Stimulated activated CD8-positive, alpha-beta memory T cell treated with anti-CD3 and anti-CD28 coated beads, Interleukin-7, amount 100 ng/mL, for 24 hours (primary cell): ENCODE measurements around the gene RUNX1.

ENCODE experiments used
- DNase-seq: peaks from one replicate; pipeline ENCODE4 v3.0.0-alpha.2; 2020; ENCODE audit warnings: low read depth

RUNX1 gene

DNA sequence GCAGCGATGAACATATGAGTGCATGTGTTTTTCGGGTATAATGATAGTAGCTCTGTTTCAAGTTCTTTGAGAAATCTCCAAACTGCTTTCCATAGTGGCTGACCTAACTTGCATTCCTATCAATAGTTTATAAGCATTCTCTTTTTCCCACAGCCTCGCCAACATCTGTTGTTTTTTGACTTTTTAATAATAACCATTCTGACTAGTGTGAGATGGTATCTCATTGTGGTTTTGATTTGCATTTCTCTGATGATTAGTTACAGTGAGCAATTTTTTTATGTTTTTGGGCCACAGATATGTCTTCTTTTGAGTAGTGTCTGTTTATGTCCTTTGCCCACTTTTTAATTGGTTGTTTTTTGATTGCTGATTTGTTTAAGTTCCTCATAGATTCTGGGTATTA, 10.6 kb upstream of the RUNX1 start:
- DNase-seq, result no peak

DNA sequence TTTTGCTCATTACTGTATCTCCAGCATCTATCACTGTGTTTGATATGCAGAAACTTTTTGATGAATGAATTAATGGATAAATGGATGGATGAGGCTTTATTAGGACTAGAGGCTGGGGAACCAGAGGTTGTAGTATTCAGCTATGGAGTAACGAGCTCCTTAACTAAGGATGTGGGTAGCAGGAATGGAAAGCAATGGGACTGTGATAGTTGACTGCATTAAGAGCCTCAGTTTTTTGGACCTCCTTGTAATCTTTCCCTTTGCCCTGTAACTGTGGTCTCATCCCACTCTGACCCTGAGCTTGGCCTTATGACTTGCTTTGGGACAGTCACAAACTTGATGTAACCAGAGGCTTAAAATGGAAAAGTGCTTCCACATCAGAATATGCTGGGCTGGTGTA, 9.0 kb upstream of the RUNX1 start:
- no peak for DNase-seq

DNA sequence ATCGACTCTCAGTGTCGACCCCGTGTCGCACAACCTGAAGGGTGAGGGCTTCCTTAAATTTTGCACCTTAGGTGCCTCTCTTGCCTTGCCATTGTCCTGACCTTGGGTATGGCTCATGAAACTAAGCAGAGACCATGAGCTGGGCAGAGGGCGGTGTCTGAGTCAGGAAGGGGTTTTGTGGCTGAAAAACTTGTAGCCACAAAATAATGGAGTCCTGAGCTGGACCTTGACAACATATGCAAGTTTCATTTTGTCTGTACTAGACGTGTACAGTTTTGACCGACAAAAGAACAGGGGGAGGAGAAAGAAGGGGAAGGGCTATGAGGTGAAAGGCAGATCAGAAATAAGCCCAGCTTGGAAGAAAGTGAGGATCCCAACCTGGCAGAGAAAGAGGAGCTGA, 8.3 kb upstream of the RUNX1 start:
- no peak for DNase-seq

DNA sequence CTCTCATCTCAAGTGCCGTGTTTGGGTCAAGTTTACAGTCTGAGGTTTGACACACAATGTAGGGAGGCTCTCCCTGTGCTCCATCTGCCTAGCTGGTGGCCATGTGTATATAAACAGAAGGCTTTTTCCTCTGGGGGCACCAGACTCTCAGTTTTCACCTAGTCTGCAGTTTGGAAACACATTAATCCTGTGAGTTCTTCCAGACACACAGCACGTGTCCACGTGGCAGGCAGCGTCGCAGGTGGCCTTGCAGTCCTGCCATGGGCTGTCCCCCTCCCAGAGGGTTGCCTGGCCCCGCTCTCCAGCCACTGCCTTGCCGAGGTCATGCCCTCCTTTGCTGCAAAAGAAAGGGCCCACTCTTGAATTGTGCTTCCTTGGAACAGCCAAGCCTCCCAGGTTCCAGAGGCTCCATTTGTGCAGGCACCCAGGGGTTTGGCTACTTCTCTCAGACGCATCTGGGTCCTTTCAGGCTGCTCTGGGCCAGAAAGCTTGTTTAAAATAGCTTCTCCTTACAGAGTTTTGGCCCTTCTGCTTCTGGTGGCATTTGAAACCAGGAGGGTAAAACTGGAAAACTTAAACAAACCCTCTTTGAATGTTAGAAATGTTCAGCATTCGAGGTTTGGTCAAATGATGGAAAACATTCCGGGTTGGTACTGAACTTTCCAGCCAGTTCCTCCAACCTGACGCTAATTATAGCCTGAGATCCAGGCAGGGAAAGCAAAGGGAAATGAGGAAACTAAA, 4.4 kb upstream of the RUNX1 start:
- no peak for DNase-seq

DNA sequence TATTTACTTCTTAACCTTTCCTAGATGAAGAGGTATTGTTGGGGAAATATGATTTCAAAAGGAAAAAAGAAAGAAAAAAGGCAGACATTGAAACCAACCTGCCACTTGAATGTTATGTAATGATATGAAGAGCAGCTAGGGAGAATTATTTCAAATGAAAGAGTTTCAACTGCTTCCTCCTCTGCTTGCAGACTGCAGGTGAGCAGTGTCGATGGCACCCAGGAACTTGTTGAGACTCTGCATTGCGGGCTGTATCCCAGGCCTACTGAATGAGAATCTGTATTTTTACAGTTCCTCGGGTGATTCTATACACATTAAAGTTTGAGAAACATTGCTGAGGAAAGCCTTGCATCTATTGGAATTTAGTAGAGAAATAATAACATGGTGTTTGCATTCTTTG, 3.7 kb upstream of the RUNX1 start:
- DNase-seq, result no peak

DNA sequence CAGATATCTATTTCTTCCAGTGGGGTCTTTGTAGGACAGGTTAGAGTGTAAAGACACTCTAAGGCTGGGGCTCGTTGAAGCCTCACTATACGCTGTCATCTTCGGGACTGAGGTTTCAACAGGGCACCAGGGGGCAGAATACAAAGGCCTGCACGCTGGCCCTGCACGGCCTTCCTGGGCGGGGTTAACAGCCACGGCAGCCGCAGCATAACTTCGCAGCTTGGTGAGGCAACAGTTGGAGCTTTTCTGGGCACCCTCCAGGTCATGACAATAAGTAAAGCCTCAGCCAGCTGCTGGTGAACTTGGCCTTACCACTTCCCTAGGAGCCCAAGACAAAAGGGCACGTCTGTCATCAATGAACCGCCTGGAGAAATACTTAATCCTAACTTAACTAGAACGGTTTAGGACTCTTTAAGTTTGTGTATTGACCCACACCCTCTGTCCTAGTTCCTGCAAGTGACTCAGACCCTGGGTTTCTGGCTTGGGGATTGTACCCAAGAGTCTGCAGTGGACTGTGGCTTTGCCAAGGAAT, 2.3 kb upstream of the RUNX1 start:
- peak; percentile 55 for DNase-seq

DNA sequence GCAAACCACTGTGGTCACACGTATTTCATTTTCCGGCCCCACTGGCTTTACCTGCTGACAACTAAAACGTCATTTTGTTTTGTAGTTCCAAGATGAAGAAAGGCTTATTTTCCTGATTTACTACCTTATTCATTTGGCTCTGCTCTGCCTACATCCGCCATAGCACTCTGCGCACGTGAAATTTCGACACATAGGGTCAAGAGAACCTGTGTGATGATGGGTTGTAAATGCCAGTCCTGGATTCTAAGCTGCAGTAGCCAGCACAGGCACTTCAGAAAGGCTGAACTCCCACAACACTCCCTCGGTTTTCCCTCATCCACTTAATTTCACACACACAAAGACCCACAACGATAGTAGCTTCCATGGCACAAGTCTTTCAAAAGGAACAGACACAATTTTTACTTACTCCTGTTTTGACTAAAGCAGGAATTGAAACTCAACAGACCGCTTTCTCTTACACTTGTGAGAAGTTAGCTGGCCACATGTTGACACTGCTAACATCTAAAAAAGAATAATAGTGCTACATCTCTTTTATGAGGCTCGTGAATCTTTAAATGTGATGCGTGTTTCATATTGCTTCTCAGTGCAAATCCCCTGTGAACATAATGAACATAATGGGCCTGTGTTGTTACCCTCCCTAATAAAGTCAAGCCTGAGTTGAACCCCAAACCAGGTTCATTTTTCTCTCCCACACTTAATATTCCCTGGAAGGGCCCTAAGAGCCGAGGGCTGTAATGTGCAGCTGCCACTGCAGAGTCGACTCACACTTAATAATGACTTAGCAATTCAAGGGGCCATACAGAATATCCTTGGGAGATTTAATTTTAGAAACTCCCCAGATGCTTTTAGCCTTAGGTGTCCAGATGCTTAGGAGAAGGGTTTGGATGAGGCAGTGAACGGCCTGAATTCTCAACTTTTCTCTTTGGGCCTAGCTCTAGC, 1.5 kb upstream of the RUNX1 start:
- no peak for DNase-seq

DNA sequence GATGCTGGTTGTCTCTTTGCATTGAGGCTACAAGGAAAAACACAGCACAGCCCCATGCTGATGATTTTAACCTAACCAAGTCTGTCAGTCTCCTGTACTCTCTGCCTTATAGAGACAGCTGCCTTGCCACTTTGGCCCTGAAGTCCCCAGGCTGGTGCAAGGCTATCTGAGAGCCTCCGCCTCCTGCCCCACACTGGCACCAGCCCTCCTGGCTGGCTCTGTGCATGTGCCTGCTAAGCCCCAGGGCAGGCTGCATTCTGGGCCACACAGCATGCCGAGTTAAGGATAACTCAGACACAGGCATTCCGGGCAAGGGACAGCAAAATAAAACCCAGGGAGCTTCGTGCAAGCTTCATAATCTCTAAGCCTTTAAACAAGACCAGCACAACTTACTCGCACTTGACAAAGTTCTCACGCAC, 910 bp downstream of the RUNX1 start:
- no peak for DNase-seq

DNA sequence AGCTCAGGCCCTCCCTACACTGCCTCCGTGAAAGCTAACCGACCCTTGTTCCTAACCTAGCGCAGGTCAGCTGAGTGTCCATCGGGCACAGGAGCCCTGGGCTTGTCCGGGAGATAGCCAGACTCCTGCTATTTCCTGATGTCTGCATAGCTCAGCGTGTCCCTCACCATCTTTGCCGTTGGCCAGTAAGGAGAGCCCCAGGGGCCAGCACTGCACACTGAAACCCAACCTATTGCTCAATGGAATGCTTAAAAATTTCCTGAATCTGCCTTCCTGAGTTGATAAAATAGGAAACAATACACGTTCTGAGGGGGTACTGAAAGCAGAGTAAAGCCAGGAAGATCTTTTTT, 2.2 kb downstream of the RUNX1 start:
- DNase-seq, result no peak

DNA sequence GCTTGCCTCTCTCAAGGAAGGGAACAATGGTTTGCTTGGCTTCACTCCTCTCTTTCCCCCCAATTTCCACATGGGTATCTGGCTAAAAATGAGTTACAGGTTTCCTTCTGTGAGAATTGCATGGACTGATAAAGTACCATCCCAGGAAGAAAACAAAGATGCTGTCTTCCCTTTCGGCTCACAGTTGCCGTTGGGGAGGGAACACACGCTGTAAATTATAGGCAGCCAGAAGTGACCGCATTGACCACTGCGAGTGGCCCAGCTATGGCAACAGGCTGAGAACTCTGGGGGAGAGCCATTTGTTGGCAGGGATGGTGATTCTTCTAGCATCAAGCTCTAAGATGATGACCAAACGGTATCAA, 2.9 kb downstream of the RUNX1 start:
- DNase-seq, result no peak

DNA sequence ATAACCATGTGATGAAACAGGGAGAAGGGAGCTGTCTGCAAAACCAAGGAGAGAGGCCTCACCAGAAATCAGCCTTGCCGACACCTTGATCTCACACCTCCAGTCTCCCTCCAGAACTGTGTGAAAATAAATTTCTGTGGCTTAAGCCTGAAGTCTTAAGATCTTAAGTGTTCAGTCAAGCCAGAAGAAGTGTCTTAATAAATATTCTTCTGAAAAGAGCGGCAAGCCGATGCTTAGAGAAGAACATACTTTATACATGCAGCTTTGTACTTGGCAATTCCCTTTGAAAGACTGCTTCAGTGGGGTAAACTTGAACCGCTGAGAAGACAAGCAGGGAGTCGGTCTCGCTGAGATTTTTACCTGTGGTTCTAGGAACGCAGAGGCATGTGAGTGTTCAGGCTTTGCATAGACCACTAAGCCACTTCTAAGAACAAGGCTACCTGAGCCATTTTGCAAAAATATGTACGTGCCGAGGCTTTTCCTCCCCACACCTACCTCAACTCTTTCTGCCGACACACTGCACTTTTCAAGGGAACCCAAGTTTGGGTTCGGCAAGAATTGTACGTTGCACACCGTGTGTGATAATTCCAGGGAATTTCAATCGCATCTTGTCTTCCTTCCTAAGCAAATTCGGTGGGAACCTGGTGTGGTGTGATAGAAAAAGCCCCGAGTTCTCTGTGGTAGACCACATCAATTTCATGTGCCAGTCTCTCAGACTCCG, 3.4 kb downstream of the RUNX1 start:
- no peak for DNase-seq

DNA sequence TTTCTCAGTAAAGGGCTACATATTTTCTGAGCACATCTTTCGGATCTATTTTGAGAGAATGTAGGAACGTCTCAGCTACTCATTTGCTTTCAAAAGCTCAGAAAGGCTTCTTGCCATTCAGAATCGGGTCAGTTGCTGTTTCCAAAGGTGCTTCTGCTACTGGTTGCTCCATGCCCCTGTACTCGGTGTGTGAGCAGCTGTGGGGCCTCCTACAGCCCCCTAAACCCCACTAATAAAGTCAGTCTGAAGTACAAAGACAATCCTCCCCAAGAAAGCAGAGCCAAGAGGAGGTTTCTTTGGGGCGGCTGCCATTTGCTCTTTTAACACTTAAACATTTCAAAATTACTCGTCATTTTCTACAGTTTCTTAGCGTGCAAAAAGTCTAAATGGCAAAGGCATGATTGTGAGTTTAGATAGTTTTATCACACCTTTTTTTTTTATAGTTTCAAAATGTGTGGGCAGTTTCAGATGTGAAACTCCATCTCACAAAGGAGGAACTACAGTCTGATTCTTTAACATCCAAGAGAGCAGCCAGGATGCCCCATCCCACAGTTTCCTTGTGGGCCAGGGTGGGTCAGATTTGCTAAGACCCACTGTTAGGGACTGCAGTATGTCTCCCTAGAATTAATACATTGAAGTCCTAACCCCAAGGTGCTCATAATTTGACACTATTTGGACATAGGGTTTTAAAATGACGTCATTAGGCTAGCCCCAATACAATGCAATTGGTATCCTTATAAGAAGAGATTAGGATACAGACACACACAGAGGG, 4.1 kb downstream of the RUNX1 start:
- DNase-seq, result no peak

DNA sequence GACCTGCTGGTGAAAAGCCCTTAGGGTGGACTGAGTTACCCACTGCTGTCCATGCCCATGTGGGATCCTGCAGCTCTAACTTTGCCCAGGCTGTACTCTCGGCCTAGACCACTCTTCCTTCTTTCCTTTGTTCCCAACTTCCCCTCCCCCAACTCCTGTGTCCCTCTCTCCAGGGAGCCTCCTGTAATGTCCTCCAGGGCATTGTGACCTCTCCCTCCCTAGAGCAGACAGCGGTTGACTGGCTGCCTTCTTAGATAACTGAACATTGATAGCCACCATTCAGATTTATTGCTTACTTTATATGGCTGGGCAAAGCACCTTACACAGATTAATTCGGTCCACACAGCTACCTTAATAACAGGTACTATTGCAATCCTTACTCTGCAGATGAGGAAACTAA, 5.0 kb downstream of the RUNX1 start:
- DNase-seq, result no peak

DNA sequence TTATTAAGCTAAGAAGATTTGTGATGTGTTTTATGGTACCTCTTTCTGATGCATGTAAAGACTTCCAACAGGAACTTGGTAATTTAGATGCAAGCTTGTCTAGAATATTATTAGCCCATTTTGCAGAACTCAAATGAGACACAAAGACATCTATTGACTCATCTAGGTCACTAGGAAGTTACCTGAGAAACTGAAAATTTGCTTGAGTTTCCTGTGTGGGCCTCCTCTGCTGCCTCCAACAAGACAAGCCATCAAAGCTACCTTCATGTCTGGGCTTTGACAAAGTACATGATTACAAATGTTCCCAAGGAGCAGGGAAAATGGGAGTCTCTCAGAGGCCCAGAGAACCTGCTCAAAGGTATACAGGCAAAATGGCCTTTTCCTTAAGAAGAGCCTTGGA, 5.6 kb downstream of the RUNX1 start:
- DNase-seq, result no peak

DNA sequence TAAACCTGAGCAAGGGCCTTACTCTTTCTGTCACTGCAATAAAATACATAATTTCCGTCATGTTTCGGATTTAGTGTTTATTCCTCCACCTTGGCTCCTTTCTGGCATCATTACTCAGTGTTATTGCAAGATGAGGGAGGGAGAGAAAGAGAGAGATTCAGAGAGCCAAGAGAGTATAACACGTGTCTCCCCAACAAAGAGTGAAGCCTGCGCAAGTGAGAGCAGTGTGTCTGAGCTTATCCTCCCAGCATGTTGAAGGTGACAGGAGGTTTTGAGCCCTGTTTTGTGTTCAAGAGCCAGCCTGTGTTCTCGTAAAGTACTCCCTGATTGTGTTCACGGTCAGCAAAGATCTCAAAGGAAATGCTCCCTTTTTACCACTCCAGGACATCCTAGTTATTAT, 6.3 kb downstream of the RUNX1 start:
- no peak for DNase-seq

DNA sequence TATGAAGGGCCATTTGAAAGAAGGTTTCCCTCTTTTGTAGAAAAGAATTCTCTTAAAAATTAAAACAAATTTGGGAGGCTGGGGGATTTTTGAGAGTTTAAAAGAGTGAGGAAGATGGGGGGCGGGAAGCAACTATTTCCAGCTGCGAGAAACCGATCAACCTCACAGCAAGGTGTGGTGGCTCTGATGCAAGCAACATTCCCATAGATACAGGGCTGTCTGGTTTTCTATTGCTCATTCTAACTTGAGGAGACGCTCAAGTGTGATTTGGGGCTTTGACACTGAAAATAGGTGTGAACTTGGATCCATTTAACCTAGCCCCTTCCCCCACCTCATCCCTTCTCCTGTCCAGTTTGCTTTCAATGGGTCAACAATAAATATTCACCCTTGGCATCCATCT, 7.2 kb downstream of the RUNX1 start:
- DNase-seq, result no peak

DNA sequence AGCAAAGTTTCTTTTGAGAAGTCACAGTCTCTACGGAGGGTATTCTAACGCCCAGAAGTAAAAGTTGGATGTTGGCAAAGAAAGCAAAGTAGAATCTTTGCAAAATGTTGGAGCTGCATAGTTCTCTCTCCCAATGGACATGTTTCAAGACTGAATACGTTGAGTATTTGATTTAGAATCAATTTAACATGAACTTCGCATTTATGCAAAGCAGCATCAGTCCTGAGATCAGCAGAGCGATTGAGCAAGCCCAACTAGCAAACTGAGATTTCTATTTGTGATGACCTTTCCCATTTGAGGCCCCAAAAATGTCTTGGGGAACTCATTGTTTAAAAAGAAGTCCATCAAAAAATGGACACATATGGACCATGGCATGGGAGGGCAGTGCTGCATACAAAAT, 8.0 kb downstream of the RUNX1 start:
- DNase-seq, result no peak

DNA sequence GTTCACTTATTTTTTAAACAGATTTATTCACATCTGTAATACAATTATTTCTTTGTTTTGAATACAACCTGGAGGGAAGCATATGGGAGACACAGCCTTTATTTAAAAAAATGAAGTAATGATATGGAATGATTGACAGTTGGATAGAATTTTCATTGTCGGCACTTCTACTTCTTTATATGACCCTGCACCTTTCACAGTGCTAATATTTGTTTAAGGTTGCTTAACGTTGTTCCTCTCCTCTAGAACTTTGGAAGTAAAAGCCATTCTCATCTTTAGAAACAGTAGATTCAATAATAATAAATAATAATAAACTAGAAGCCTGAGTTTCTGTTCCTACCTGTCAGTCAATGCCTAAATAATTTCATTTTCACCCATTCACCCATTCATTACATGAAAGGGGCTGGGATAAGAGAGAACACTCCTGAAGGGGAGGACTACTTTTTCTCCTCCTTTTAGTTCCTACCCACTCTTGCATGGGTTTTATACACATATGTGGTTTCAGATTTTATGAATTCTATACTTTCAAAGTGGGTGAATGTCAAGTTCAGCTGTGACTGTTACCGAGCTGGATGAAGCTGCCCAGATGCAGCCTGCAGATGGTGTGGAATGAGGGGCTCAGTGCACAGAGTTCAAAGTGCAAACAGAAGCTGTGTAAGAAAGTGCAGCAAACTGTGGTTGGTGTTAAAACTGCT, 9.4 kb downstream of the RUNX1 start:
- no peak for DNase-seq

DNA sequence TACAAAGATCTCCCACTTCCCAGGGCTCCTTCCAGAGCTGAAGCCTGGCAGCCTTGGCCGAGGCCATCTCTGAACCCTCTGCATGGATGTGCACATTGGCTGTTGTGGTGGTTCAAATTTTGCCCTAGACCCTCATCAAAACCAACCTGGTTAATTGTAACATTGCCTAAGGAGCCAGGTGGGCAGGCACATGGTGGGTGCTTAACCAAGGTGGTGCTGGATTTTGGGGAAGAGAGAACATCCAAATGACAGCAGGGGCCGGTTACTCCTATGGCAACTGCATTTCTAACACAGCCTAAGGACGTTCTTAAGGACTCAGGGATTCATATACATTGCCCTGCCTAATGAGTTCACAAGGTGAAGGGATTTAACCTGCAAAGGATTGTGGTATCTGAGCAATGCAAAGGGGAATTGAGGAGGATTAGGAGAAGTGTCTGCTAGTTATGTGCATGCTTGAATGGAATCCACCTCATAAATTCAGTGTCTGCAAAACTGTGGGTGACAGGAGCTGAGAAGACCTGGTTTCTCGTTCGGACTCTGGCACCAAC, 10.3 kb downstream of the RUNX1 start:
- DNase-seq, result no peak

DNA sequence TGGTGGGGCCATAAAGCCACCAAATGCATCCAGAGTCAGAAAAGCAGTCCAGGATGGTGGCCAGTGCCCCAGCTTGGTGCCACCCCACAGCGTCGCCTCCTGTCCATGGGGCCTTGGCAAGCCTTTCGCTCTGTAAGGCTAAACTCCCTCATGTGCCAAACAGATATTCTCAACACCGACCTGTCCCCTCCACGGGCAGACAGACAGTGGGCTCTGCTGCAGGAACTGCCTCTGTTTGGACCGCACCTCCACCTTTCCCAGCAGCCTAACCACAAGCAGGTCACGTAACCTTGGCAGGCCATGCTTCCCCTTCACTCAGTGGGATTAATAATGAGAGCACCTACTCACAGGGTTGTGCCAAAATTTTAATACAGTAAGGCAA, 11.7 kb downstream of the RUNX1 start:
- no peak for DNase-seq
